PFSK-1 (cell line): Measurements from ENCODE around the gene POLR2I.

Experiments used
- FOXP2 ChIP-seq: optimal IDR thresholded peaks from 2 replicates; pipeline ENCODE3; 2011; ENCODE audit warnings: borderline replicate concordance, control low read depth, inconsistent platforms; ENCODE audit not compliant: insufficient read depth; ENCODE audit errors: extremely low read length, extremely low read depth
- POLR2AphosphoS5 ChIP-seq: IDR thresholded peaks from 2 replicates; pipeline ENCODE4 v1.6.1; 2012; ENCODE audit warnings: low read depth, mild to moderate bottlenecking, control low read depth, low read length, moderate library complexity
- SIN3A ChIP-seq: IDR thresholded peaks from 2 replicates; pipeline ENCODE4 v1.6.1; 2012; ENCODE audit warnings: mild to moderate bottlenecking, low read length, moderate library complexity, borderline replicate concordance; ENCODE audit not compliant: insufficient read depth
- TAF1 ChIP-seq: IDR thresholded peaks from 2 replicates; pipeline ENCODE4 v1.6.1; 2012; ENCODE audit warnings: low read length, control low read depth, borderline replicate concordance; ENCODE audit not compliant: insufficient read depth
- TF ChIP-seq, protein P1 (sequence below), 2 experiments: IDR thresholded peaks; 2 replicates each; pipeline versions ENCODE4 v1.6.1 to v1.8.0; 2011 to 2012; ENCODE audit warnings: low read depth in 2 of 2, low read length in 2 of 2, control low read depth in 1 of 2, inconsistent platforms in 1 of 2, mild to moderate bottlenecking in 1 of 2, moderate library complexity in 1 of 2; ENCODE audit not compliant: insufficient read depth in 1 of 2

DNA sequence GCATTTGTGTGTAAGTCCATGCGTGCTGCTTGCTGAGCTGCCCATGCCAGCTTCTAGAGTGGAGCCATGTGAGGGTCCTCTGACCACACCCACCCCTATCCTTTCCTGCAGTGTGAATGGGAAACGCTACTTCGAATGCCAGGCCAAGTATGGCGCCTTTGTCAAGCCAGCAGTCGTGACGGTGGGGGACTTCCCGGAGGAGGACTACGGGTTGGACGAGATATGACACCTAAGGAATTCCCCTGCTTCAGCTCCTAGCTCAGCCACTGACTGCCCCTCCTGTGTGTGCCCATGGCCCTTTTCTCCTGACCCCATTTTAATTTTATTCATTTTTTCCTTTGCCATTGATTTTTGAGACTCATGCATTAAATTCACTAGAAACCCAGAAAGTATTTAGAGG is 10.9 kb upstream of the POLR2I start:
- TF ChIP-seq, protein P1, sequence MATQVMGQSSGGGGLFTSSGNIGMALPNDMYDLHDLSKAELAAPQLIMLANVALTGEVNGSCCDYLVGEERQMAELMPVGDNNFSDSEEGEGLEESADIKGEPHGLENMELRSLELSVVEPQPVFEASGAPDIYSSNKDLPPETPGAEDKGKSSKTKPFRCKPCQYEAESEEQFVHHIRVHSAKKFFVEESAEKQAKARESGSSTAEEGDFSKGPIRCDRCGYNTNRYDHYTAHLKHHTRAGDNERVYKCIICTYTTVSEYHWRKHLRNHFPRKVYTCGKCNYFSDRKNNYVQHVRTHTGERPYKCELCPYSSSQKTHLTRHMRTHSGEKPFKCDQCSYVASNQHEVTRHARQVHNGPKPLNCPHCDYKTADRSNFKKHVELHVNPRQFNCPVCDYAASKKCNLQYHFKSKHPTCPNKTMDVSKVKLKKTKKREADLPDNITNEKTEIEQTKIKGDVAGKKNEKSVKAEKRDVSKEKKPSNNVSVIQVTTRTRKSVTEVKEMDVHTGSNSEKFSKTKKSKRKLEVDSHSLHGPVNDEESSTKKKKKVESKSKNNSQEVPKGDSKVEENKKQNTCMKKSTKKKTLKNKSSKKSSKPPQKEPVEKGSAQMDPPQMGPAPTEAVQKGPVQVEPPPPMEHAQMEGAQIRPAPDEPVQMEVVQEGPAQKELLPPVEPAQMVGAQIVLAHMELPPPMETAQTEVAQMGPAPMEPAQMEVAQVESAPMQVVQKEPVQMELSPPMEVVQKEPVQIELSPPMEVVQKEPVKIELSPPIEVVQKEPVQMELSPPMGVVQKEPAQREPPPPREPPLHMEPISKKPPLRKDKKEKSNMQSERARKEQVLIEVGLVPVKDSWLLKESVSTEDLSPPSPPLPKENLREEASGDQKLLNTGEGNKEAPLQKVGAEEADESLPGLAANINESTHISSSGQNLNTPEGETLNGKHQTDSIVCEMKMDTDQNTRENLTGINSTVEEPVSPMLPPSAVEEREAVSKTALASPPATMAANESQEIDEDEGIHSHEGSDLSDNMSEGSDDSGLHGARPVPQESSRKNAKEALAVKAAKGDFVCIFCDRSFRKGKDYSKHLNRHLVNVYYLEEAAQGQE (IDR thresholded peaks at IDR 0.05; ENCODE audit: insufficient read depth in 1 of 2, low read depth in 2 of 2, low read length in 2 of 2), result no peak
- no peak for TF ChIP-seq POLR2AphosphoS5
- no peak for TF ChIP-seq TAF1
- TF ChIP-seq FOXP2, result no peak
- no peak for TF ChIP-seq SIN3A
